ENCODE results near the gene IRF7. TPM values are rescaled to one million over a fixed set of nuclear protein-coding genes. Genes with fewer than 3 reads are reported as not detected.
"Not testable (repeated sequence)": the region's sequence is repeated elsewhere in the genome, so short reads cannot be mapped to it uniquely, and the experiment has no call there.

Gene IRF7
- total RNA-seq, 6 experiments from 2014 or later, result 3.0 to 5.2 (median 4.2) TPM

DNA sequence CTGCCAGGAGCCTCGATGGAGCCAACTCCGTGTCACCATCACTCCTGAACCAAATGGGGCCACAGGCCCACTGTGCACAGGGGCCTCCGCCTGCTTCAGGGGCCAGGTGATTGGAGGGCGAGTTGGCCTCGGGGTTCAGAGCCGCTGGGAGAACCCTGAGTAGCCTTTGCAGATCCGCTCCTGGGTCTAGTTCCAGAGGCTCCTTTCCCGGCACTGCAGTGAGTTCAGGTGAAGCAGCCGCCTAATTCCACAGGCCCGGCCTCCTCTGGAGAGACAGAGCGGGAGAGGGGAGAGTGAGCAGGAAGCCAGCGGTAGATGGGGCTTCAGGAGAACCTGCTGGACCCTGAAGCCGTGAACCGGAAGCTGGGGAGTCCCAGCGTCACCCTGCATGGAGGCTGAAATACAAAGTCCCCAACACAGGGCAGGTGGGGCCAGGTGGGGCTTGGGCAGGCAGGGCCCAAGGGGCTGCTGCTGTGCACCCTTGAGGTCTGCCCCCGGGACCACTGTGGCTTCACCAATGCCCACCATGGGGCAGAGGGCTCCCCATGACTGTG, 43.9 kb upstream of the IRF7 start:
- Mint-ChIP-seq H3K27me3 (ENCODE audit: insufficient read depth) (peaks cover 4% of the 10 kb centered on the region; the same call in 1 of the 2 replicates), H3K9me3 (no peaks in the 10 kb centered on the region), H3K4me1 (ENCODE audit: low read depth) (no peaks in the 10 kb centered on the region), H3K27ac (no peak overlapping the region), H3K4me3 (no peak overlapping the region), H3K36me3 (ENCODE audit: low read depth) (no peaks in the 10 kb centered on the region)
- DNase-seq, result no peak
- no peak for TF ChIP-seq CTCF (IDR thresholded peaks at IDR 0.05)

- Mint-ChIP-seq H3K27me3 (ENCODE audit: insufficient read depth) (peaks cover 4% of the 10 kb centered on the region; the same call in 1 of the 2 replicates), H3K4me1 (ENCODE audit: low read depth) (no peaks in the 10 kb centered on the region), H3K36me3 (ENCODE audit: low read depth) (no peaks in the 10 kb centered on the region), H3K4me3 (no peak overlapping the region), H3K9me3 (no peaks in the 10 kb centered on the region), H3K27ac (no peak overlapping the region)
- no peak for DNase-seq
- no peak for TF ChIP-seq CTCF (IDR thresholded peaks at IDR 0.05)
These were observed 42.0 kb upstream of the IRF7 start for GRCh38 chr11:657691-658126.

DNA sequence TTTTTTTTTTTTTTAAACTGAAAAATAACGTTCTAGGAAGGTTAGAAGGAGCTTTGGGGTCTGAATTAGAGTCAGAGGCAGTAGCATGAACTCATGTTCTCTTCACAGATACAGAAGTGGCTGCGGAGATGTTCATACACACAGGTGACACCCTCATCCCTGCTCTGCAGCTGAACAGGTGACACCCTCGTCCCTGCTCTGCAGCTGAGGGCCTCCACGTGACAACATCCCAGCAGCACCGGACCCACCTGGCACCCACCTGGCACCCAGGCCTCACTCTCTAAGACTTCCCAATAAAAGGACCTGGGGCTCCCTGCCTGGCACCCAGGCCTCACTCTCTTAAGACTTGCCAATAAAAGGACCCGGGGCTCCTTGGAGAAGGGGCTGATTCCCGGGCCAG, 41.1 kb upstream of the IRF7 start:
- no peaks in the 10 kb centered on the region for H3K9me3 Mint-ChIP-seq
- no peak for TF ChIP-seq CTCF (IDR thresholded peaks at IDR 0.05)
- no peak for DNase-seq

GRCh38 chr11:656426-656825, 40.7 kb upstream of the IRF7 start:
- Mint-ChIP-seq H3K27ac (no peak overlapping the region), H3K4me1 (ENCODE audit: low read depth) (no peaks in the 10 kb centered on the region), H3K27me3 (ENCODE audit: insufficient read depth) (peaks cover 4% of the 10 kb centered on the region; the same call in 1 of the 2 replicates), H3K9me3 (no peaks in the 10 kb centered on the region), H3K4me3 (no peak overlapping the region), H3K36me3 (ENCODE audit: low read depth) (peaks cover 2% of the 10 kb centered on the region)
- no peak for DNase-seq
- no peak for TF ChIP-seq CTCF (IDR thresholded peaks at IDR 0.05)

More for the DNA sequence above, 41.1 kb upstream of the IRF7 start:
- Mint-ChIP-seq H3K27ac (no peak overlapping the region), H3K4me1 (ENCODE audit: low read depth) (no peaks in the 10 kb centered on the region), H3K36me3 (ENCODE audit: low read depth) (no peaks in the 10 kb centered on the region), H3K27me3 (ENCODE audit: insufficient read depth) (peaks cover 4% of the 10 kb centered on the region; the same call in 1 of the 2 replicates), H3K4me3 (no peak overlapping the region)

- Mint-ChIP-seq H3K27ac (no peak overlapping the region), H3K4me1 (ENCODE audit: low read depth) (no peaks in the 10 kb centered on the region), H3K9me3 (no peaks in the 10 kb centered on the region), H3K4me3 (no peak overlapping the region), H3K36me3 (ENCODE audit: low read depth) (peaks cover 5% of the 10 kb centered on the region), H3K27me3 (ENCODE audit: insufficient read depth) (peaks cover 4% of the 10 kb centered on the region)
- no peak for DNase-seq
- no peak for TF ChIP-seq CTCF (IDR thresholded peaks at IDR 0.05)
These were observed 39.4 kb upstream of the IRF7 start for GRCh38 chr11:655036-655726.

DNA sequence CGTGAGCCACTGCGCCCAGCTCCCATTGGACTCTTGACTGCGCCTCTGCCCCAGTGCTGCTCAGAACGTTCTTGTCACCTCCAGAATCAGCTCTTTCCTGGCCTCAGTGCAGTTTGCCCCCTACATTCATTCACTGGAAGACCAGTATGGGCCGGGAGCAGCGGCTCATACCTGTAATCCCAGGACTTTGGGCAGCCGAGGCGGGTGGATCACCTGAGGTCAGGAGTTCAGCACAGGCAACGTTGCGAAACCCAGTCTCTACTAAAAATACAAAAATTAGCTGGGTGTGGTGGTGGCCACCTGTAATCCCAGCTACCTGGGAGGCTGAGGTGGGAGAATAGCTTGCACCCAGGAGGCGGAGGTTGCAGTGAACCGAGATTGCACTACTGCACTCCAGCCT, 38.7 kb upstream of the IRF7 start:
- not testable (repeated sequence) for H3K36me3 Mint-ChIP-seq (ENCODE audit: low read depth); H3K27me3 Mint-ChIP-seq (ENCODE audit: insufficient read depth); H3K9me3 Mint-ChIP-seq; H3K27ac Mint-ChIP-seq; DNase-seq; H3K4me1 Mint-ChIP-seq (ENCODE audit: low read depth); H3K4me3 Mint-ChIP-seq
